ENCODE data around the gene GNAT3.

The GNAT3 gene

GRCh38 chr7:80468931-80469714 lies 42.7 kb downstream of the GNAT3 start:
- Histone ChIP-seq H3K27ac (no peak overlapping the region), H3K4me3 (no peak overlapping the region)
- no peak for DNase-seq (ENCODE audit: low spot score)
- no peak for TF ChIP-seq CTCF (IDR thresholded peaks at IDR 0.05)

- H3K27ac ChIP-seq = no peak overlapping the region
- TF ChIP-seq CTCF (IDR thresholded peaks at IDR 0.05) = no peak
- DNase-seq (ENCODE audit: low spot score) = no peak
- H3K4me3 ChIP-seq = no peak overlapping the region
Observed at GRCh38 chr7:80467069-80467468, 44.8 kb downstream of the GNAT3 start.

- TF ChIP-seq CTCF (IDR thresholded peaks at IDR 0.05) = no peak
- DNase-seq (ENCODE audit: low spot score) = no peak
- H3K4me3 ChIP-seq = no peak overlapping the region
- no peak overlapping the region for H3K27ac ChIP-seq
Observed at GRCh38 chr7:80466636-80467035, 45.2 kb downstream of the GNAT3 start.

GRCh38 chr7:80464211-80464610 lies 47.7 kb downstream of the GNAT3 start:
- no peak overlapping the region for H3K27ac ChIP-seq
- no peak overlapping the region for H3K4me3 ChIP-seq
- no peak for TF ChIP-seq CTCF (IDR thresholded peaks at IDR 0.05)
- no peak for DNase-seq (ENCODE audit: low spot score)

GRCh38 chr7:80463272-80463920 lies 48.5 kb downstream of the GNAT3 start:
- no peak overlapping the region for H3K27ac ChIP-seq
- no peak for TF ChIP-seq CTCF (IDR thresholded peaks at IDR 0.05)
- DNase-seq (ENCODE audit: low spot score) = no peak

GRCh38 chr7:80460857-80461256 lies 51.0 kb downstream of the GNAT3 start:
- DNase-seq (ENCODE audit: low spot score) = no peak
- no peak overlapping the region for H3K4me3 ChIP-seq
- H3K27ac ChIP-seq = no peak overlapping the region
- TF ChIP-seq CTCF (IDR thresholded peaks at IDR 0.05) = no peak

More at GRCh38 chr7:80463272-80463920, 48.5 kb downstream of the GNAT3 start:
- no peak overlapping the region for H3K4me3 ChIP-seq
